Activated CD4-positive, CD25-positive, alpha-beta regulatory T cell treated with anti-CD3 and anti-CD28 coated beads, Interleukin-2, amount 50 U/mL, for 24 hours (primary cell): ENCODE data around the gene C22orf39.

Experiments
- ATAC-seq, 2 donors: fragments of 150-1000 bp; cut with Tn5 transposase; one replicate each; pipeline ENCODE4 v1.10.0; 2021; ENCODE audit warnings: mild to moderate bottlenecking in 1 of 2, moderate library complexity in 1 of 2

The C22orf39 gene

DNA sequence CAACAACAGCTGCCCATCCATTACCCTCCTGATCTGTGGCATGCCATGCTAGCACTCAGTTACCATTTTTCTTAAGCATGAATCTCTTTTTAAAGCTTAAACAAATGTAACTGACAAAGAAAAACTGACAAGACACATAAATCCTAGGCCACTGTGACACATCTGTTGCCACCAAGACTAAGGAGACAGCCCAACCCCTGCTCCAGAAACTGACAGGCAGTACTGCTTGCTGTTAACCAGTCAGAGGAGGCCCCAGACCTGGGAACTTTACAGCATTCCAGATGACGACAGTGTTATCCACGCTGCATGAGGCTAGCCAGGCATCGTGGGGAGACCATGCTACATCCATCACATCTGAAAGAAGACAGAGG, 49.8 kb downstream of the C22orf39 start:
- no peak for ATAC-seq

DNA sequence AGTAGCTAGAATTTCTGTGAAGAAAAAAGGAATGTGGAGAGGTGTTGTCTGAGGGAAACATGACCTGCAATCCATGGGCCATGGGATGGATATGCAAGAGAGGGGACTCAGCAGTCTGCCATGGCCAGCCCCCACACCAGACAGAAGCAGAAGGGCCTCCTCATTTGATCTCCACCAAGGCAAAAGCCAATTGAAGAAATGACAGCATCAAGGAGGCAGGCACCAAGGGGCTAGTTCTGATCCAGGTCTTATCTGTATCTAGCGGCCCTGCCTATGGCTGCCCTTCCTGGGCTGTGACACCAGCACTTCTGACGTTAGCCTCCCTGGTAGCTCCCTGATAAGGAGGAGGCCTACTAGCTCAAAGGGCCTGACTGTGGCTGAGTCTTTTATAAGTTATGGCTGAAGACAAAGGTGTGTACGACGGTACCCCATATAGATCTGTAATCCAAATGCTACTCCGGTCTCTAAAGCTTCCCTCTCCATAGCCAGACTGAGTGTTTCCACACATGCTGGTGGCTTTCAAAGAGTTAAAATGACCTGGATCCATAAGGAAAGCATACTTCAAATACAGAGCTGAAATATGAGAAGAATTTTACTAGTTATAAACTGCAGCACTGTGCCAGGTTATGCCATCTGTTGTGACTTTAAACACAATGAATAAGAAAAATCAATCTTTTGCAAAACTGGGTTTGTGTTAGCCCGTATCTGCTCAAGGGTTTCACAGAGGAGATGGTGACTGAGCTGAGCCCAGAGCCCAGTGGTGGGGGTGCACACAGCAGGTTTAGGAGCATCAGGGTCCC, 50.4 kb downstream of the C22orf39 start:
- ATAC-seq: no peak

DNA sequence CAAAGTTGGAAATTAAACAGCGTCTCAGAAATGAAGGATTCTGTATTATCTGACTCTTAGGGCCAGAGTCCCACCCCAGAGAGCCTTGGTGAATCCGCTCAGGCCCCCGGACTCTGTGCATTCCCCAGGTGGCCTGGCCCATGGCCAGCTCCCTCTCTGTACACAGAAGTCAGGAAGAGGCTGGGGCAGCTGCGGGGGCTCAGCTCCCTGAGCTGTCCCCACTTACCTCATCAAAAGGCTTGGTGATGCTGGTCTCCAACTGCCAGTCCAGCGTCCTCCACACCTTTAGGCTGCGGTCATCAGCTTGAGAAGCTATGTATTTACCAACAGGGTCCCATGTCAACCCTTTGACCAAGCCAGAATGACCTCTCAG, 51.0 kb downstream of the C22orf39 start:
- no peak for ATAC-seq

DNA sequence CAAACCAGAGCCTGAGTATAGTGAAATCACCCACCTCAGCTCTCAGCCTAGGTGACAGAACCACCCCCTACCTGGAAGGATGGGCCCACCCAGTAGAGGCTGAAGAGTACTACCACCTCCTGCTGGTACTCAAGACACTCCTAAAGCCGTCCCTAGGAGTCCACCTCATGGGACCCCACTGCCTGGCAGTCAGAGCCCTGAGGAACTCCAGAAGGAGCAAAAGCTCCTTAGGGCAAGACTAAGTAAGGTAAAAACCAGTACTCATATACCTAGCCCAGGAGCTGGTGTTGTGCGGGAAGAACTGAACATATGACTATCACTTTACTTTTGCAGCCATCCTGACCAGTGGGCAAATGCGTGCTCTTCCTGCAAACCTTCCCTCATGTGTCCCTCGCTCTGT, 52.2 kb downstream of the C22orf39 start:
- no peak for ATAC-seq

DNA sequence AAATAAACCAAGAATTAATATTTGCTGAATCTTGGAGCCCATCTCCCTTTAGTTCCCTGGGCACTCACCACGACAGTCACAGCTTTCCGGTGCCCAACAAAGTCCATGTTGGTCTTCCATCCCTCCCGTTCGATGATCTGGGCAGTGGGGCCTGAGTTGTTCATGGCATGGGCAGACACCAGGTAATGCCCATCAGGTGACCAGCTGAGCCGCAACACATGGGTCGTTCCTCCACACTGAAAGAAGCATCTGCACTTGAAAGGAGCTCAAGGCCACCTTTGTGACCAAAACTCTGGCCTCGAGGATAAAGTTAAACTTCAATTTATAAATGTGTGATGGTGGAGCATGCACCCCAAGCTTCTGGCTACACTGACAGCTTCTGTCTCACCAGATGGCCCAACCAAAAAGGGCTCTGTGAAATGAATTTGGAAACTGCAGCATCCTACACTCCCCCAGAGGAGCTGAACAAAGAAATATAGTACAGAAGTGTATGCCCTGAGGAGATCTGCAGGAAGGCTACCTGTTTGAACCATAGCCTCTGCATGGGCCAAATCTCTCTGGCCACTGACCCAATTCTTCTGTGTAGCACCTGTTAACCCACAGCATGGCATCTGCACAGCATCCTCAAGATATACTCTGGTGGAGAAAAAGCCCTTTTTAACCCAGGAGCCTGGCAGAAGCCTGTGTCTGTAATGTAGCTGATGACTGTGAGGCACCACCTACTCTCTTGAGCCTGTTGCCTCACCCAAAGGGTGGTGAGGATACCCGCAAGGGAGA, 53.0 kb downstream of the C22orf39 start:
- no peak for ATAC-seq

DNA sequence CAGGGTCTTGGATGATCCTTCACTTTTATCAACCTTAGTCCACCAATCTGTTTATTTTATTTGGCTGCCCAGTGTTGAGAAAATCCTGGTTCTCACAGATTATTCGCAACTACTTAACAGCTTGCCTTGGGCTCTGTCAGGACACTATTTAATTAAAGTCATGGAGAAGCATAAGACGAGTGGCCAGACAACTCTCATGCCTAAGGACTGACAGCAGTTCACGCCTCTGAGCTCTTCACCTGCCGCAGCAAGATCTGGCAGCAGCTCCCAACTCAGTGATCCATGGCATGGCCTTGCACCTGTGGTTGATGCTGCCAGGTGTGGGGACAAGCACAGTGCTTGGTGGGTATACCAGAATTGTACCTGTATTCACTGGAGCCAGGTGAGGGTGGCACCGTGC, 53.8 kb downstream of the C22orf39 start:
- no peak for ATAC-seq
